ENCODE data around the gene RRM2. TPM values are rescaled to one million over a fixed set of nuclear protein-coding genes. Genes with fewer than 3 reads are reported as not detected.

The RRM2 gene
- polyA plus RNA-seq, 1 donor, result 31.8 TPM

GRCh38 chr2:10172033-10172871 is 49.7 kb downstream of the RRM2 start:
- no peak for DNase-seq

- DNase-seq, result no peak
Observed at GRCh38 chr2:10173258-10174005, 50.9 kb downstream of the RRM2 start.

GRCh38 chr2:10174173-10174572 is 51.6 kb downstream of the RRM2 start:
- no peak for DNase-seq

- DNase-seq, result no peak
Observed at GRCh38 chr2:10175441-10175840, 52.9 kb downstream of the RRM2 start.

GRCh38 chr2:10178751-10179150 is 56.2 kb downstream of the RRM2 start:
- no peak for DNase-seq

- no peak for DNase-seq
Observed at GRCh38 chr2:10179422-10179821, 56.9 kb downstream of the RRM2 start.

- DNase-seq, result no peak
Observed at GRCh38 chr2:10180229-10180628, 57.7 kb downstream of the RRM2 start.

Other genes starting within 250 kb of the RRM2 start
- 1.9 TPM for gene GRHL1, start 171.0 kb upstream of the RRM2 start, polyA plus RNA-seq (ENCODE audit: insufficient read length)
- gene KLF11, start 79.2 kb upstream of the RRM2 start, polyA plus RNA-seq (ENCODE audit: insufficient read length), result 23.7 TPM
- gene CYS1, start 42.3 kb upstream of the RRM2 start, polyA plus RNA-seq (ENCODE audit: insufficient read length), result 14.0 TPM
- 48.0 TPM for gene HPCAL1, start 180.2 kb downstream of the RRM2 start, polyA plus RNA-seq (ENCODE audit: insufficient read length)